Heart left ventricle (tissue), 16 donors: ENCODE data around the gene GEMIN4. TPM values are rescaled to one million over a fixed set of nuclear protein-coding genes. Genes with fewer than 3 reads are reported as not detected.

Experiments used
- ATAC-seq, 4 donors: fragments of 200-7000 bp; cut with Tn5 transposase; one replicate each; pipeline ENCODE4 v1.9.1; 2020 to 2022; ENCODE audit warnings: moderate library complexity in 4 of 4, mild to moderate bottlenecking in 3 of 4, moderate number of reproducible peaks in 1 of 4
- DNase-seq, 5 donors: peaks; one replicate each; pipeline ENCODE4 v3.0.0-alpha.2; 2020
- H3K27ac ChIP-seq, 12 donors: fragments of 200-600 bp; sonication (generic) in 4 of 12; one replicate each; pipeline versions ENCODE4 v1.5.0 to v1.8.0; 2016 to 2022; ENCODE audit warnings: mild to moderate bottlenecking in 2 of 12
- H3K27me3 ChIP-seq, 9 donors: fragments of 200-600 bp; sonication (generic) in 2 of 9; one replicate each; pipeline versions ENCODE4 v1.5.1 to v1.8.0; 2016 to 2022; ENCODE audit warnings: mild to moderate bottlenecking in 3 of 9
- H3K36me3 ChIP-seq, 9 donors: fragments of 200-600 bp; sonication (generic) in 2 of 9; one replicate each; pipeline versions ENCODE4 v1.5.0 to v1.8.0; 2018 to 2022; ENCODE audit warnings: mild to moderate bottlenecking in 2 of 9
- H3K4me1 ChIP-seq, 12 donors: fragments of 200-600 bp; sonication (generic) in 4 of 12; one replicate each; pipeline versions ENCODE4 v1.5.0 to v1.8.0; 2016 to 2022; ENCODE audit warnings: mild to moderate bottlenecking in 3 of 12
- H3K4me3 ChIP-seq, 12 donors: fragments of 200-600 bp; sonication (generic) in 4 of 12; one replicate each; pipeline versions ENCODE4 v1.5.0 to v1.8.0; 2017 to 2022; ENCODE audit warnings: mild to moderate bottlenecking in 9 of 12, moderate library complexity in 4 of 12
- H3K9me3 ChIP-seq, 12 donors: fragments of 200-600 bp; sonication (generic) in 4 of 12; one replicate each; pipeline versions ENCODE4 v1.5.0 to v1.8.0; 2016 to 2022; ENCODE audit warnings: mild to moderate bottlenecking in 1 of 12
- CTCF ChIP-seq, 12 donors: fragments of 200-600 bp; sonication (generic) in 4 of 12; IDR thresholded peaks; one replicate each; pipeline versions ENCODE4 v1.5.0 to v1.8.0; 2018 to 2022; ENCODE audit warnings: antibody characterized with exemption in 12 of 12, mild to moderate bottlenecking in 5 of 12
- POLR2A ChIP-seq, 2 donors: fragments of 450-650 bp; IDR thresholded peaks; one replicate each; pipeline ENCODE4 v1.6.1; 2017; ENCODE audit warnings: antibody characterized with exemption in 2 of 2, mild to moderate bottlenecking in 2 of 2, moderate library complexity in 2 of 2
- WGBS, 4 donors: extraction: QIAGEN DNeasy Blood & Tissue Kit in 2 of 4; methylation state at CpG; one replicate each; pipeline versions ENCODE4 v1.1.5 to v1.1.7; 2013 to 2018; 5-methylcytosine and 5-hydroxymethylcytosine counted together
- intact Hi-C, 10 donors: fragments of 100-400 bp; cut with DNase I; formaldehyde crosslinking; loops; one replicate each; pipeline versions ENCODE4 v1.11.1 to v1.14.2; 2022
- polyA plus RNA-seq, 2 donors: library from polyadenylated mRNA; stranded (reverse); fragments of 200-250 nt; gene quantifications; one replicate each; pipeline ENCODE4 v1.2.3, GENCODE V29; 2013
- total RNA-seq, 9 donors: library from RNA; depleted of rRNA in 2 of 9; stranded (reverse); fragments of >200 nt in 2 of 9; fragmentation: NEBNext Ultra II Directional in 3 of 9; extraction: Animal tissue kit (Norgen Biotek cat#: 25700) in 3 of 9; gene quantifications; one replicate each; pipeline versions ENCODE4 v1.1.0 to v1.2.4, GENCODE V29; 2016 to 2023
- donor health status: ischemic (EF 13 %, LVEDD 7.1; RV severe dilation, severe dysfunction).
- donor health status: healthy with polysubstance abuse.
- donor health status: DM: no; HTN: yes; CAD: no.
- donor health status: DM: no; HTN: no; CAD: no.
- donor health status: ischemic (EF 25% LVEDD 6.9; RV normal size, moderate dysfunction).
- donor health status: ischemic (EF 25% LVEDD 5.7; RV mildly dilated, moderate dysfunction).
- donor health status: healthy.
- donor health status: DM: yes; HTN: yes; CAD: no.
- donor health status: ischemic (EF 35%, LVEDD 5.7; RV mildly dilated, moderate dysfunction).
- donor health status: nonischemic (EF 11% LVEDD 7.7; RV severe dilation, severe dysfunction).
- donor health status: DM: yes; HTN: yes; CAD: no.
- donor health status: PGD.
- donor health status: ischemic (EF 29% LVEDD 5.4; RV normal size, mild dysfunction).
- donor health status: nonischemic (EF 23%, LVEDD 6.1; RV moderate dilation, normal function).

GEMIN4 gene
- total and polyA plus RNA-seq, 11 donors, result 3.2 to 20.8 (median 9.8) TPM

GRCh38 chr17:743139-743538 lies 8.9 kb downstream of the GEMIN4 start:
- Histone ChIP-seq H3K9me3 (no peaks in the 10 kb centered on the region), H3K36me3 (peaks cover 0 to 99% (median 79%) of the 10 kb centered on the region in 9 donors), H3K4me3 (no peak overlapping the region), H3K4me1 (peaks cover 0 to 12% (median 0%) of the 10 kb centered on the region in 12 donors), H3K27me3 (no peaks in the 10 kb centered on the region), H3K27ac (no peak overlapping the region)
- ATAC-seq (no peak), DNase-seq (no peak)
- 94 to 96% (median 95%) methylated on average over 4 of the region's 4 CpGs for WGBS, 4 donors
- intact Hi-C loops, result no loop called here
- TF ChIP-seq POLR2A (IDR thresholded peaks at IDR 0.05), result no peak
- TF ChIP-seq CTCF (IDR thresholded peaks at IDR 0.05), result no peak

GRCh38 chr17:742147-742793 lies 9.8 kb downstream of the GEMIN4 start:
- peaks cover 0 to 96% (median 73%) of the 10 kb centered on the region in 9 donors for H3K36me3 ChIP-seq
- no peak overlapping the region for H3K27ac ChIP-seq
- H3K27me3 ChIP-seq, result no peaks in the 10 kb centered on the region
- H3K4me1 ChIP-seq, result peaks cover 0 to 12% (median 0%) of the 10 kb centered on the region in 12 donors
- DNase-seq (no peak), ATAC-seq (no peak)
- intact Hi-C loops, result no loop called here
- TF ChIP-seq POLR2A (IDR thresholded peaks at IDR 0.05), result no peak
- TF ChIP-seq CTCF (IDR thresholded peaks at IDR 0.05), result no peak
- H3K9me3 ChIP-seq, result no peaks in the 10 kb centered on the region
- 88 to 97% (median 92%) methylated on average over 11 of the region's 11 CpGs for WGBS, 4 donors
- H3K4me3 ChIP-seq, result no peak overlapping the region

- H3K27me3 ChIP-seq, result no peaks in the 10 kb centered on the region
- 78 to 88% (median 84%) methylated on average over 18 of the region's 18 CpGs for WGBS, 4 donors
- peaks cover 0 to 12% (median 0%) of the 10 kb centered on the region in 12 donors for H3K4me1 ChIP-seq
- peak in 2 of 4 donors; percentile 41 to 51 for ATAC-seq
- H3K9me3 ChIP-seq, result no peaks in the 10 kb centered on the region
- peaks cover 0 to 78% (median 55%) of the 10 kb centered on the region in 9 donors for H3K36me3 ChIP-seq
- no peak for DNase-seq
- H3K27ac ChIP-seq, result no peak overlapping the region
- no peak for TF ChIP-seq POLR2A (IDR thresholded peaks at IDR 0.05)
- TF ChIP-seq CTCF (IDR thresholded peaks at IDR 0.05), result no peak
- H3K4me3 ChIP-seq, result no peak overlapping the region
- intact Hi-C loops, result no loop called here
These were observed 11.6 kb downstream of the GEMIN4 start for GRCh38 chr17:740240-741017.

GRCh38 chr17:737561-738113 lies 14.4 kb downstream of the GEMIN4 start:
- 94 to 96% (median 96%) methylated on average over 13 of the region's 13 CpGs for WGBS, 4 donors
- peaks cover 0 to 51% (median 34%) of the 10 kb centered on the region in 9 donors for H3K36me3 ChIP-seq
- no peak overlapping the region for H3K4me3 ChIP-seq
- intact Hi-C loops, result no loop called here
- no peaks in the 10 kb centered on the region for H3K9me3 ChIP-seq
- ATAC-seq (no peak), DNase-seq (no peak)
- H3K27me3 ChIP-seq, result peaks cover 0 to 10% (median 0%) of the 10 kb centered on the region in 9 donors
- H3K4me1 ChIP-seq, result peaks cover 0 to 23% (median 7%) of the 10 kb centered on the region in 12 donors
- no peak overlapping the region for H3K27ac ChIP-seq
- TF ChIP-seq POLR2A (IDR thresholded peaks at IDR 0.05) (no peak), CTCF (IDR thresholded peaks at IDR 0.05) (no peak)
